OCI-LY3 (cell line): ENCODE results near the gene MCUB.

Experiments
- H2AFZ ChIP-seq: fragments of 200-600, 300-600 bp; shearing (Covaris generic); 2 replicates; pipeline ENCODE4 v1.6.0; 2014; ENCODE audit warnings: antibody characterized with exemption, low read depth, low read length
- H3K27ac ChIP-seq: fragments of 200-600, 300-600 bp; sonication (generic); 2 replicates; pipeline ENCODE4 v1.5.1; 2014; ENCODE audit warnings: mild to moderate bottlenecking, low read length, moderate library complexity, mixed read lengths
- H3K27me3 ChIP-seq: fragments of 200-600, 300-600 bp; sonication (generic); 2 replicates; pipeline ENCODE4 v1.6.1; 2014; ENCODE audit warnings: low read depth, low read length, mixed read lengths
- H3K36me3 ChIP-seq: fragments of 200-600, 300-600 bp; sonication (generic); replicated peaks from 2 replicates; pipeline ENCODE3; 2014; ENCODE audit warnings: low read depth, low read length, mixed read lengths
- H3K4me1 ChIP-seq: fragments of 300-600, 200-600 bp; sonication (generic); 2 replicates; pipeline ENCODE4 v1.6.1; 2014; ENCODE audit warnings: low read length, mixed read lengths
- H3K4me2 ChIP-seq: fragments of 200-600, 300-600 bp; sonication (generic); 2 replicates; pipeline ENCODE4 v1.6.1; 2014; ENCODE audit warnings: low read length, mixed read lengths
- H3K4me3 ChIP-seq: fragments of 300-600, 200-600 bp; sonication (generic); 2 replicates; pipeline ENCODE4 v1.5.1; 2014; ENCODE audit warnings: antibody characterized with exemption, mild to moderate bottlenecking, low read length, moderate library complexity
- H3K79me2 ChIP-seq: fragments of 300-600, 200-600 bp; shearing (Covaris generic); 2 replicates; pipeline ENCODE4 v1.6.1; 2014; ENCODE audit warnings: mild to moderate bottlenecking, low read length, mixed read lengths
- H3K9ac ChIP-seq: fragments of 300-600, 200-600 bp; shearing (Covaris generic); 2 replicates; pipeline ENCODE4 v1.6.0; 2014; ENCODE audit warnings: mild to moderate bottlenecking, low read length, moderate library complexity
- H3K9me3 ChIP-seq: fragments of 200-600, 300-600 bp; shearing (Covaris generic); 2 replicates; pipeline ENCODE4 v1.6.1; 2014; ENCODE audit warnings: low read length, mixed read lengths; ENCODE audit not compliant: insufficient read depth
- H4K20me1 ChIP-seq: fragments of 200-600, 300-600 bp; sonication (generic); 2 replicates; pipeline ENCODE4 v1.6.1; 2016; ENCODE audit warnings: low read length, mixed read lengths; ENCODE audit not compliant: insufficient read depth
- CTCF ChIP-seq: fragments of 200-600, 300-600 bp; sonication (generic); IDR thresholded peaks from 2 replicates; pipeline ENCODE4 v1.5.1; 2014; ENCODE audit warnings: antibody characterized with exemption, low read length, low read depth
- EZH2phosphoT487 ChIP-seq: fragments of 200-600 bp; shearing (Covaris generic); IDR thresholded peaks from 2 replicates; pipeline ENCODE4 v1.6.1; 2018; ENCODE audit warnings: antibody characterized with exemption, mixed run types, low read depth

MCUB gene

GRCh38 chr4:109702950-109703663 lies 143.1 kb downstream of the MCUB start, which contains the start of gene CASP6:
Gene CASP6, minus strand, starts transcription at chr4:109703445. Its CDS starts 50 bp downstream, at chr4:109703395.
- H3K9me3 ChIP-seq: no peaks in the 10 kb centered on the region
- no peaks in the 10 kb centered on the region for H3K27me3 ChIP-seq
- peak within 1 kb of the TSS; percentile 88 for H3K9ac ChIP-seq
- peaks cover 1% of the 10 kb centered on the region for H3K36me3 ChIP-seq
- H3K4me2 ChIP-seq: peak within 1 kb of the TSS; percentile 88
- H3K4me3 ChIP-seq: peak within 1 kb of the TSS; percentile 89
- peak within 1 kb of the TSS; percentile 78 for H2AFZ ChIP-seq
- peaks cover 10% of the 10 kb centered on the region; the same call in 1 of the 2 replicates for H3K79me2 ChIP-seq
- H3K27ac ChIP-seq: peak within 1 kb of the TSS; percentile 55
- H3K4me1 ChIP-seq: peaks cover 12% of the 10 kb centered on the region
- H4K20me1 ChIP-seq: no peaks in the 10 kb centered on the region
- TF ChIP-seq CTCF (peak; percentile 60), EZH2phosphoT487 (no peak)

- no peaks in the 10 kb centered on the region for H4K20me1 ChIP-seq
- no peaks in the 10 kb centered on the region for H3K9me3 ChIP-seq
- peaks cover 10% of the 10 kb centered on the region; the same call in 1 of the 2 replicates for H3K79me2 ChIP-seq
- peaks cover 16% of the 10 kb centered on the region for H3K4me1 ChIP-seq
- H3K4me2 ChIP-seq: peak overlapping the region; percentile 88
- peaks cover 4% of the 10 kb centered on the region for H3K36me3 ChIP-seq
- peak overlapping the region; percentile 89 for H3K4me3 ChIP-seq
- no peak overlapping the region for H3K27ac ChIP-seq
- TF ChIP-seq EZH2phosphoT487: no peak
- no peak for TF ChIP-seq CTCF
- H3K27me3 ChIP-seq: no peaks in the 10 kb centered on the region
- H3K9ac ChIP-seq: peak overlapping the region; percentile 88
- H2AFZ ChIP-seq: peak overlapping the region; percentile 78
These were observed 143.8 kb downstream of the MCUB start for GRCh38 chr4:109703664-109704361.

- Histone ChIP-seq H3K27me3 (no peaks in the 10 kb centered on the region), H3K36me3 (peaks cover 11% of the 10 kb centered on the region), H3K4me1 (peaks cover 14% of the 10 kb centered on the region), H2AFZ (no peak overlapping the region), H4K20me1 (no peaks in the 10 kb centered on the region), H3K27ac (no peak overlapping the region), H3K9me3 (no peaks in the 10 kb centered on the region), H3K79me2 (no peaks in the 10 kb centered on the region), H3K9ac (no peak overlapping the region), H3K4me3 (no peak overlapping the region), H3K4me2 (peak overlapping the region; percentile 16; the same call in 1 of the 2 replicates)
- TF ChIP-seq CTCF (no peak), EZH2phosphoT487 (no peak)
These were observed 148.4 kb downstream of the MCUB start for GRCh38 chr4:109708435-109708834.

- no peaks in the 10 kb centered on the region for H3K79me2 ChIP-seq
- TF ChIP-seq CTCF (no peak), EZH2phosphoT487 (no peak)
- peaks cover 10% of the 10 kb centered on the region for H3K4me1 ChIP-seq
- H3K4me3 ChIP-seq: no peak overlapping the region
- H3K27ac ChIP-seq: no peak overlapping the region
- peak overlapping the region; percentile 16 for H3K4me2 ChIP-seq
- H3K36me3 ChIP-seq: peaks cover 13% of the 10 kb centered on the region
- H2AFZ ChIP-seq: no peak overlapping the region
- no peaks in the 10 kb centered on the region for H4K20me1 ChIP-seq
- no peaks in the 10 kb centered on the region for H3K9me3 ChIP-seq
- H3K27me3 ChIP-seq: no peaks in the 10 kb centered on the region
- no peak overlapping the region for H3K9ac ChIP-seq
These were observed 148.9 kb downstream of the MCUB start for GRCh38 chr4:109708990-109709389.
